Ovary (tissue), 9 donors: Measurements from ENCODE around the gene SMG6. TPM values are rescaled to one million over a fixed set of nuclear protein-coding genes. Genes with fewer than 3 reads are reported as not detected.

Source experiments
- DNase-seq, 5 donors: peaks; one replicate each; pipeline ENCODE4 v3.0.0-alpha.2; 2019 to 2020
- H3K27ac ChIP-seq, 2 donors: fragments of 200-600 bp; one replicate each; pipeline versions ENCODE4 v1.5.1 to v1.8.0; 2019 to 2022
- H3K27me3 ChIP-seq: fragments of 200-600 bp; one replicate; pipeline ENCODE4 v1.8.0; 2022
- H3K36me3 ChIP-seq: fragments of 200-600 bp; sonication (generic); one replicate; pipeline ENCODE4 v1.5.1; 2019
- H3K4me1 ChIP-seq: one replicate; pipeline ENCODE4 v1.8.1; 2013; ENCODE audit warnings: mild to moderate bottlenecking, moderate library complexity; ENCODE audit not compliant: insufficient read depth
- H3K4me3 ChIP-seq: fragments of 200-600 bp; sonication (generic); one replicate; pipeline ENCODE4 v1.5.1; 2017
- H3K9me3 ChIP-seq, 2 donors: fragments of 200-600 bp in 1 of 2; sonication (generic) in 1 of 2; one replicate each; pipeline versions ENCODE4 v1.5.1 to v1.8.1; 2013 to 2019; ENCODE audit warnings: mild to moderate bottlenecking in 1 of 2, moderate library complexity in 1 of 2
- EP300 ChIP-seq: sonication (generic); formaldehyde crosslinking; IDR thresholded peaks from one replicate; pipeline ENCODE4 v1.6.1; 2017; ENCODE audit warnings: antibody characterized with exemption
- POLR2A ChIP-seq: fragments of 450-650 bp; IDR thresholded peaks from one replicate; pipeline ENCODE4 v1.6.1; 2017; ENCODE audit warnings: antibody characterized with exemption, mild to moderate bottlenecking, moderate library complexity
- WGBS, 3 donors: extraction: QIAGEN DNeasy Blood & Tissue Kit in 1 of 3; methylation state at CpG; one replicate each; pipeline versions ENCODE4 v1.1.5 to v1.1.7; 2013 to 2017; 5-methylcytosine and 5-hydroxymethylcytosine counted together
- intact Hi-C, 4 donors: fragments of 100-400 bp; cut with DNase I; formaldehyde crosslinking; loops; one replicate each; pipeline versions ENCODE4 v1.11.0 to v1.15.1; 2022 to 2023
- polyA plus RNA-seq, 2 donors: library from polyadenylated mRNA; stranded (reverse); fragments of 200-250 nt in 1 of 2; fragments of 350-450 nt in 1 of 2; fragmentation: Illumina TruSeq in 1 of 2; extraction: RNeasy Lipid Tissue Mini Kit (QIAGEN cat#74804) in 1 of 2; gene quantifications; one replicate each; pipeline ENCODE4 v1.2.3, GENCODE V29; 2013 to 2014
- total RNA-seq, 7 donors: library from RNA; depleted of rRNA in 2 of 7; stranded (reverse); fragments of >200 nt in 2 of 7; fragmentation: NEBNext Ultra II Directional in 3 of 7; extraction: Animal tissue kit (Norgen Biotek cat#: 25700) in 3 of 7; gene quantifications; one replicate each; pipeline versions ENCODE4 v1.1.0 to v1.2.4, GENCODE V29; 2016 to 2023
- TF ChIP-seq, protein P1 (sequence below), 3 donors: fragments of 450-650 bp in 2 of 3; fragments of 200-600 bp in 1 of 3; IDR thresholded peaks; one replicate each; pipeline versions ENCODE4 v1.5.1 to v1.8.0; 2016 to 2022; ENCODE audit warnings: antibody characterized with exemption in 3 of 3, mild to moderate bottlenecking in 1 of 3
- donor health status: DM: no; HTN: no; CAD: no; lungs with moderate emphysema.
- donor health status: DM: no; HTN: no; CAD: no.
- donor health status: Bipolar disorder and iron deficiency.
- donor health status: DM: yes; HTN: yes; CAD: no.
- donor health status: DM: no; HTN: no; CAD: no.
- donor health status: DM: yes; HTN: yes; CAD: no.

Gene SMG6
- total and polyA plus RNA-seq, 9 donors, result 33.8 to 66.0 (median 51.0) TPM

DNA sequence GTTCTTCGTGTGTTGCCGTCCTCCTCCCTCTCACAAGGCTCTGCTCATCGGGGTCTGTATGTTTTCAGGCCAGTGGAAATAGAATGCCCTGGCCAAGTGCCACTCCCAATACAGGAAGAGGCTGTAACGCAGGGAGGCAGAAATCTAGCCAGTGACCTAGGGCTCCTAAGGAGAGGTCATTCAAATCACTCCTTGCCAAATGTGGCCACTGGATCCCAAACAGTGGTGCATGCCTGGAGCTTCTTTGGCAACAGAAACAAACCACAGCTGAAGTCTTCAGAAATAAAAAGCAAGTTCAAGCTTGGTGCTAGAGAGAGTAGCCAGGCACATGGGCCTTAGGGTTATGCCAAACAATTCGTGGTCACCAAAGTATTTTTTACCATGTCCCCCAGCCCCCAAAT is 66.1 kb downstream of the SMG6 start:
- H3K36me3 ChIP-seq, result no peaks in the 10 kb centered on the region
- intact Hi-C loops, result loop anchor here in 3 of 4 donors (2.0 to 10.0 kb wide), 3 partner anchors 57 to 63 kb away; no protein-coding TSS in a partner anchor
- no peaks in the 10 kb centered on the region for H3K9me3 ChIP-seq
- H3K27me3 ChIP-seq, result no peaks in the 10 kb centered on the region
- peaks cover 27% of the 10 kb centered on the region for H3K4me1 ChIP-seq
- 2 to 5% (median 3%) methylated on average over 5 of the region's 5 CpGs for WGBS, 3 donors
- DNase-seq, result peak; percentile 75 to 85 (median 81)
- H3K4me3 ChIP-seq, result no peak overlapping the region
- H3K27ac ChIP-seq, result peak overlapping the region in 1 of 2 donors; percentile 79
- TF ChIP-seq POLR2A, result no peak
- TF ChIP-seq, protein P1, sequence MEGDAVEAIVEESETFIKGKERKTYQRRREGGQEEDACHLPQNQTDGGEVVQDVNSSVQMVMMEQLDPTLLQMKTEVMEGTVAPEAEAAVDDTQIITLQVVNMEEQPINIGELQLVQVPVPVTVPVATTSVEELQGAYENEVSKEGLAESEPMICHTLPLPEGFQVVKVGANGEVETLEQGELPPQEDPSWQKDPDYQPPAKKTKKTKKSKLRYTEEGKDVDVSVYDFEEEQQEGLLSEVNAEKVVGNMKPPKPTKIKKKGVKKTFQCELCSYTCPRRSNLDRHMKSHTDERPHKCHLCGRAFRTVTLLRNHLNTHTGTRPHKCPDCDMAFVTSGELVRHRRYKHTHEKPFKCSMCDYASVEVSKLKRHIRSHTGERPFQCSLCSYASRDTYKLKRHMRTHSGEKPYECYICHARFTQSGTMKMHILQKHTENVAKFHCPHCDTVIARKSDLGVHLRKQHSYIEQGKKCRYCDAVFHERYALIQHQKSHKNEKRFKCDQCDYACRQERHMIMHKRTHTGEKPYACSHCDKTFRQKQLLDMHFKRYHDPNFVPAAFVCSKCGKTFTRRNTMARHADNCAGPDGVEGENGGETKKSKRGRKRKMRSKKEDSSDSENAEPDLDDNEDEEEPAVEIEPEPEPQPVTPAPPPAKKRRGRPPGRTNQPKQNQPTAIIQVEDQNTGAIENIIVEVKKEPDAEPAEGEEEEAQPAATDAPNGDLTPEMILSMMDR (IDR thresholded peaks at IDR 0.05), result no peak

DNA sequence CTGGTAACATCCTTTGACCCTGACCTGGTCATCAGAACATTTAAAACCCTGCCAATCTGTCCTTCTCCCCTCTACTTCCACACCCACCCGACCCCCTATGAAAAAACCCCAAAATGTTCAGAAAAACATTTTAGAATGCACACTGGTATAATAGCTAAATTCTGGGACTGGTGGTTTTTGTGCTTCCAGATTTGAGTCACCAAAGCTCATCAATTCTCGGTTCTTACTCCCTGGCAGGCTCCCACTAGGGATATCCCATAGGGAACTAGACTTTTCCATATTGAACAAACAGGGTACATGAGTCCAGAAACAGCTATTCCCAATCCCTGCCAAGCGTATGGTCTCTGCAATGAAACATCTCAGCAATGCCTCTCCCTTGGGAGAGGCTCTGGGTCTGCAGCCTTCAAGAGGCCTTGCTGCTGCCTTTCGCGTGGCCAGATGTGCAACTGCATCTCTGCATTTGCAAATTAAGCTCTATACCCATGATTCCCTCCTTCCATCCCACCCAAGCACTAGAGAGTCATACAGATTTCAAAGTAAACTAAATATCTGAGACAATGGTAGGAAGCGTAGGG is 67.7 kb downstream of the SMG6 start:
- H3K27ac ChIP-seq, result peak overlapping the region; percentile 11 to 37
- 25 to 41% (median 29%) methylated on average over 6 of the region's 6 CpGs for WGBS, 3 donors
- DNase-seq, result no peak

DNA sequence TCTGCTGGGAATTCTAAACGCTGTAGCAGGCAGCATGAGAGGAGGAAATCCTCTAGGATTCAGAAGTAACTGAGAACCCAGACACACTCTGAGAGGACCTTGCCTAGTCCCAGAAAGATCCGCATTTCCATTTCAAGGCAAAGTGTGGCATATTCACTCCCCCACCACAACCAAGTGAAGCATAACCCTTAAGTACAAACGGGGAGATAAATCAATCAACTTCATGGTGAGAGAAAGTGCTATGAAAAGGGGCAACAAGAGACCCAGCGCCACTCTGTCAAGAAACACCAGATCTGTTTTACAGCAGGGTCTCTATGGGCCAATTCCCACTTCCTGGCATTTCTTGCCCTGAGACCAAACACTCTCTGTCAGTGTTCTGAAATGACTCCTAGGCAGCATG is 68.3 kb downstream of the SMG6 start:
- intact Hi-C loops, result loop anchor here in 2 of 4 donors (5.0 to 10.0 kb wide), 2 partner anchors 58 to 60 kb away; no protein-coding TSS in a partner anchor
- H3K4me3 ChIP-seq, result no peak overlapping the region
- 52 to 60% (median 53%) methylated on average over 4 of the region's 4 CpGs for WGBS, 3 donors
- H3K4me1 ChIP-seq, result peaks cover 29% of the 10 kb centered on the region
- no peak for DNase-seq
- H3K27ac ChIP-seq, result peak overlapping the region; percentile 7 to 37
- TF ChIP-seq, protein P1 (IDR thresholded peaks at IDR 0.05), result no peak
- TF ChIP-seq POLR2A (no peak), EP300 (no peak)
- no peaks in the 10 kb centered on the region for H3K27me3 ChIP-seq
- H3K36me3 ChIP-seq, result no peaks in the 10 kb centered on the region
- no peaks in the 10 kb centered on the region for H3K9me3 ChIP-seq

More for the DNA sequence above, 67.7 kb downstream of the SMG6 start:
- intact Hi-C loops, result loop anchor here in 3 of 4 donors (2.0 to 10.0 kb wide), 3 partner anchors 55 to 61 kb away; no protein-coding TSS in a partner anchor
- no peaks in the 10 kb centered on the region for H3K27me3 ChIP-seq
- H3K4me1 ChIP-seq, result peaks cover 30% of the 10 kb centered on the region
- H3K9me3 ChIP-seq, result no peaks in the 10 kb centered on the region
- no peak overlapping the region for H3K4me3 ChIP-seq
- no peaks in the 10 kb centered on the region for H3K36me3 ChIP-seq
- TF ChIP-seq, protein P1 (IDR thresholded peaks at IDR 0.05), result no peak
- TF ChIP-seq EP300, result no peak
- TF ChIP-seq POLR2A, result no peak

DNA sequence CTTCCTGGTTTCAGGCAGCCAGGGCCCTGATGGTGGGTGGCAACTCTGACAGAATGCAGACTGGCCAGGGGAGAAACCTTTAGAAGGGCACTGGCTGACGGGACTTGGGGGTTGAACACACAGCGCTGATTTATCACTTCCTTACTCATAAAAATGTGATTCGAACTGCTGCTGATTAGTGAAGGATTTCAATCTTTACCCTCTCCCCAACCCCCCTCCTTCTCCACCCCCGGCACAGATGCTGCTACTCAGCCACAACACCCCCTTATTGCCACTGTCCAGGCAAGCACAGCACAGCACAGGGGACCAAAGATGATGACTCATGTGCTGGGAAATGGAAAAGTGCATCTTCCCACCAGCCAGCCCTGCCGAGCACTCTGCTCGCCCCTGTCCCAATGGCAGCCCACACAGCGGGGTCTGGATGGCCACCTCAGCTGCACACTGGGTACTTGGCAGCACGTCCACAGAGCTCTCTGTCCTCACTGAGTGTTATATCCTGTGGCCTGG is 70.1 kb downstream of the SMG6 start:
- peak in 1 of 5 donors; percentile 24 for DNase-seq
- 40 to 52% (median 49%) methylated on average over 8 of the region's 8 CpGs for WGBS, 3 donors
- Histone ChIP-seq H3K27ac (peak overlapping the region in 1 of 2 donors; percentile 50), H3K9me3 (no peaks in the 10 kb centered on the region), H3K4me1 (peaks cover 30% of the 10 kb centered on the region), H3K4me3 (no peak overlapping the region), H3K27me3 (no peaks in the 10 kb centered on the region), H3K36me3 (no peaks in the 10 kb centered on the region)
- intact Hi-C loops, result loop anchor here in 1 of 4 donors (10.0 kb wide), 1 partner anchor 59 kb away; no protein-coding TSS in a partner anchor
- TF ChIP-seq, protein P1 (IDR thresholded peaks at IDR 0.05), result no peak
- TF ChIP-seq EP300, result no peak
- no peak for TF ChIP-seq POLR2A
